CD4-positive, alpha-beta memory T cell (primary cell): ENCODE results near the gene ENOSF1. TPM values are rescaled to one million over a fixed set of nuclear protein-coding genes. Genes with fewer than 3 reads are reported as not detected.

Experiments
- CTCF ChIA-PET: fragments of 350-600 bp; sonication (Branson Sonifier 250); formaldehyde crosslinking; loops from one replicate; lab custom pipeline; 2021; ENCODE audit warnings: inconsistent platforms; ENCODE audit not compliant: partially characterized antibody; lab: Charles Lee
- POLR2A ChIA-PET: fragments of 350-600 bp; sonication (Branson Sonifier 250); formaldehyde crosslinking; loops from one replicate; lab custom pipeline; 2021; ENCODE audit not compliant: partially characterized antibody; lab: Charles Lee
- DNase-seq, 5 donors: peaks; one replicate each; pipeline versions ENCODE4 v3.0.0 to v3.0.0-alpha.2; 2020 to 2022; ENCODE audit warnings: mixed read lengths in 1 of 5
- H3K27ac ChIP-seq: one replicate; pipeline ENCODE4 v1.7.0; 2013; ENCODE audit warnings: low read depth, low read length
- H3K27me3 ChIP-seq: 2 replicates; pipeline ENCODE4 v1.7.0; 2013; ENCODE audit warnings: mild to moderate bottlenecking, low read length, moderate library complexity; ENCODE audit not compliant: insufficient read depth
- H3K36me3 ChIP-seq: 2 replicates; pipeline ENCODE4 v1.7.0; 2013; ENCODE audit warnings: mild to moderate bottlenecking, low read length, moderate library complexity; ENCODE audit not compliant: insufficient read depth
- H3K4me1 ChIP-seq: 2 replicates; pipeline ENCODE4 v1.7.0; 2013; ENCODE audit warnings: mild to moderate bottlenecking, low read length, moderate library complexity; ENCODE audit not compliant: insufficient read depth
- H3K4me3 ChIP-seq, 2 donors: one replicate each; pipeline ENCODE4 v1.7.0; 2013; ENCODE audit warnings: low read length in 2 of 2, mild to moderate bottlenecking in 1 of 2
- H3K9me3 ChIP-seq, 2 donors: one replicate each; pipeline ENCODE4 v1.7.0; 2013; ENCODE audit warnings: low read length in 2 of 2, control low read depth in 1 of 2; ENCODE audit not compliant: control insufficient read depth in 1 of 2
- H3K27ac Mint-ChIP-seq, 7 donors: one replicate each; pipeline ENCODE4 v1.8.0; 2020 to 2021; ENCODE audit warnings: mixed read lengths in 7 of 7, mild to moderate bottlenecking in 6 of 7, inconsistent platforms in 3 of 7, moderate library complexity in 3 of 7
- H3K27me3 Mint-ChIP-seq, 2 donors: one replicate each; pipeline ENCODE4 v1.8.0; 2020 to 2021; ENCODE audit warnings: mixed read lengths in 2 of 2
- H3K36me3 Mint-ChIP-seq, 2 donors: one replicate each; pipeline ENCODE4 v1.8.0; 2020 to 2021; ENCODE audit warnings: mixed read lengths in 2 of 2, inconsistent platforms in 1 of 2, mild to moderate bottlenecking in 1 of 2
- H3K4me1 Mint-ChIP-seq, 4 donors: one replicate each; pipeline ENCODE4 v1.8.0; 2020 to 2021; ENCODE audit warnings: mixed read lengths in 4 of 4, mild to moderate bottlenecking in 1 of 4
- H3K4me3 Mint-ChIP-seq, 8 donors: one replicate each; pipeline ENCODE4 v1.8.0; 2020 to 2021; ENCODE audit warnings: mixed read lengths in 8 of 8, mild to moderate bottlenecking in 7 of 8, moderate library complexity in 6 of 8, inconsistent platforms in 3 of 8
- H3K9me3 Mint-ChIP-seq, 8 donors: one replicate each; pipeline ENCODE4 v1.8.0; 2020 to 2021; ENCODE audit warnings: mixed read lengths in 8 of 8, mild to moderate bottlenecking in 5 of 8, inconsistent platforms in 3 of 8, moderate library complexity in 1 of 8
- intact Hi-C: fragments of 100-400 bp; cut with micrococcal nuclease; formaldehyde crosslinking; loops from one replicate; pipeline ENCODE4 v1.15.1; 2023
- polyA plus RNA-seq, 2 donors: library from polyadenylated mRNA; unstranded; fragments of 300-500 nt; fragmentation: Illumina TruSeq; gene quantifications; one replicate each; pipeline ENCODE4 v1.2.3, GENCODE V29; 2021
- total RNA-seq, 2 experiments: library from RNA; stranded (reverse); gene quantifications; one replicate each; pipeline ENCODE4 v1.2.3, GENCODE V29; 2021

The ENOSF1 gene
- total and polyA plus RNA-seq, 4 experiments from 2014 or later, result 11.6 to 133 (median 60.5) TPM

GRCh38 chr18:650428-650858 lies 62.0 kb downstream of the ENOSF1 start:
- H3K36me3 Mint-ChIP-seq, result no peaks in the 10 kb centered on the region
- POLR2A ChIA-PET, result no interaction called here
- H3K4me1 Mint-ChIP-seq, result peaks cover 3 to 8% (median 7%) of the 10 kb centered on the region in 4 donors
- no peaks in the 10 kb centered on the region for H3K9me3 Mint-ChIP-seq
- H3K27ac ChIP-seq, result no peak overlapping the region
- no peak overlapping the region for H3K4me3 ChIP-seq
- H3K27me3 ChIP-seq, result no peaks in the 10 kb centered on the region
- no peaks in the 10 kb centered on the region for H3K9me3 ChIP-seq
- intact Hi-C loops, result loop anchor here (10.0 kb wide), 1 partner anchor 64 kb away; the partner anchor contains the start of gene ENOSF1
- peak overlapping the region in 4 of 8 donors; percentile 8 to 84 (median 31) for H3K4me3 Mint-ChIP-seq
- H3K27ac Mint-ChIP-seq, result peak overlapping the region in 2 of 7 donors; percentile 0 to 10
- H3K4me1 ChIP-seq, result peaks cover 9% of the 10 kb centered on the region
- DNase-seq, result no peak
- H3K27me3 Mint-ChIP-seq, result peaks cover under 1 to 19% of the 10 kb centered on the region in 2 donors
- CTCF ChIA-PET, result interaction anchor here (0.5 to 1.5 kb wide), 2 partner anchors 64 to 189 kb away, joined by 3 read pairs; no protein-coding TSS in a partner anchor
- H3K36me3 ChIP-seq, result no peaks in the 10 kb centered on the region

GRCh38 chr18:649341-649740 lies 63.1 kb downstream of the ENOSF1 start:
- CTCF ChIA-PET, result interaction anchor here (1.5 kb wide), 1 partner anchor 190 kb away, joined by 3 read pairs; no protein-coding TSS in a partner anchor
- Histone ChIP-seq H3K27me3 (no peaks in the 10 kb centered on the region), H3K36me3 (no peaks in the 10 kb centered on the region), H3K4me1 (peaks cover 9% of the 10 kb centered on the region), H3K27ac (no peak overlapping the region), H3K9me3 (no peaks in the 10 kb centered on the region), H3K4me3 (no peak overlapping the region)
- H3K4me3 Mint-ChIP-seq, result no peak overlapping the region
- POLR2A ChIA-PET, result interaction anchor here (0.5 kb wide), 1 partner anchor 58 kb away, joined by 3 read pairs; no protein-coding TSS in a partner anchor
- no peaks in the 10 kb centered on the region for H3K9me3 Mint-ChIP-seq
- H3K27me3 Mint-ChIP-seq, result peaks cover 0 to 12% of the 10 kb centered on the region in 2 donors
- intact Hi-C loops, result no loop called here
- H3K4me1 Mint-ChIP-seq, result peaks cover 3 to 8% (median 7%) of the 10 kb centered on the region in 4 donors
- no peak overlapping the region for H3K27ac Mint-ChIP-seq
- DNase-seq, result no peak
- H3K36me3 Mint-ChIP-seq, result no peaks in the 10 kb centered on the region

- ChIA-PET POLR2A (no interaction called here), CTCF (no interaction called here)
- H3K9me3 ChIP-seq, result no peaks in the 10 kb centered on the region
- Mint-ChIP-seq H3K4me1 (peaks cover 3 to 8% (median 7%) of the 10 kb centered on the region in 4 donors), H3K9me3 (no peaks in the 10 kb centered on the region), H3K4me3 (peak overlapping the region in 1 of 8 donors; percentile 23), H3K27me3 (peaks cover 0 to 13% of the 10 kb centered on the region in 2 donors), H3K36me3 (no peaks in the 10 kb centered on the region), H3K27ac (no peak overlapping the region)
- H3K27me3 ChIP-seq, result no peaks in the 10 kb centered on the region
- no peak overlapping the region for H3K4me3 ChIP-seq
- peaks cover 9% of the 10 kb centered on the region for H3K4me1 ChIP-seq
- DNase-seq, result no peak
- H3K36me3 ChIP-seq, result no peaks in the 10 kb centered on the region
- H3K27ac ChIP-seq, result no peak overlapping the region
- intact Hi-C loops, result no loop called here
Measured at GRCh38 chr18:647304-647703, 65.1 kb downstream of the ENOSF1 start.

- no peaks in the 10 kb centered on the region for H3K27me3 ChIP-seq
- Mint-ChIP-seq H3K9me3 (no peaks in the 10 kb centered on the region), H3K4me1 (no peaks in the 10 kb centered on the region), H3K4me3 (no peak overlapping the region), H3K27me3 (peaks cover 0 to 6% of the 10 kb centered on the region in 2 donors), H3K36me3 (no peaks in the 10 kb centered on the region), H3K27ac (no peak overlapping the region)
- H3K36me3 ChIP-seq, result no peaks in the 10 kb centered on the region
- intact Hi-C loops, result no loop called here
- H3K4me3 ChIP-seq, result no peak overlapping the region
- CTCF ChIA-PET, result interaction anchor here (1.1 kb wide), 1 partner anchor 20 kb away, joined by 3 read pairs; no protein-coding TSS in a partner anchor
- no peaks in the 10 kb centered on the region for H3K4me1 ChIP-seq
- H3K9me3 ChIP-seq, result no peaks in the 10 kb centered on the region
- DNase-seq, result no peak
- no peak overlapping the region for H3K27ac ChIP-seq
- POLR2A ChIA-PET, result no interaction called here
Measured at GRCh38 chr18:644395-645004, 67.9 kb downstream of the ENOSF1 start.

- H3K4me1 Mint-ChIP-seq, result no peaks in the 10 kb centered on the region
- Histone ChIP-seq H3K4me1 (no peaks in the 10 kb centered on the region), H3K27ac (no peak overlapping the region), H3K27me3 (no peaks in the 10 kb centered on the region), H3K36me3 (no peaks in the 10 kb centered on the region), H3K9me3 (no peaks in the 10 kb centered on the region), H3K4me3 (no peak overlapping the region)
- intact Hi-C loops, result no loop called here
- peaks cover 4 to 6% of the 10 kb centered on the region in 2 donors for H3K27me3 Mint-ChIP-seq
- ChIA-PET POLR2A (no interaction called here), CTCF (interaction anchor here (0.6 kb wide), 1 partner anchor 198 kb away, joined by 3 read pairs; no protein-coding TSS in a partner anchor)
- H3K27ac Mint-ChIP-seq, result no peak overlapping the region
- no peaks in the 10 kb centered on the region for H3K36me3 Mint-ChIP-seq
- H3K4me3 Mint-ChIP-seq, result no peak overlapping the region
- DNase-seq, result no peak
- H3K9me3 Mint-ChIP-seq, result no peaks in the 10 kb centered on the region
Measured at GRCh38 chr18:641224-641623, 71.2 kb downstream of the ENOSF1 start.

GRCh38 chr18:635171-635570 lies 77.3 kb downstream of the ENOSF1 start:
- peaks cover 0 to 2% (median 0%) of the 10 kb centered on the region in 8 donors for H3K9me3 Mint-ChIP-seq
- H3K27me3 Mint-ChIP-seq, result peaks cover 6 to 14% of the 10 kb centered on the region in 2 donors
- Histone ChIP-seq H3K4me1 (no peaks in the 10 kb centered on the region), H3K4me3 (no peak overlapping the region), H3K9me3 (no peaks in the 10 kb centered on the region), H3K27me3 (no peaks in the 10 kb centered on the region), H3K36me3 (no peaks in the 10 kb centered on the region), H3K27ac (no peak overlapping the region)
- POLR2A ChIA-PET, result no interaction called here
- no peak overlapping the region for H3K4me3 Mint-ChIP-seq
- no peak overlapping the region for H3K27ac Mint-ChIP-seq
- intact Hi-C loops, result no loop called here
- H3K36me3 Mint-ChIP-seq, result no peaks in the 10 kb centered on the region
- no peak for DNase-seq
- CTCF ChIA-PET, result interaction anchor here (1.4 kb wide), 1 partner anchor 10 kb away, joined by 4 read pairs; no protein-coding TSS in a partner anchor
- no peaks in the 10 kb centered on the region for H3K4me1 Mint-ChIP-seq

GRCh38 chr18:634551-635045 lies 77.8 kb downstream of the ENOSF1 start:
- no peak overlapping the region for H3K4me3 Mint-ChIP-seq
- Histone ChIP-seq H3K27me3 (no peaks in the 10 kb centered on the region), H3K36me3 (no peaks in the 10 kb centered on the region), H3K27ac (no peak overlapping the region), H3K9me3 (no peaks in the 10 kb centered on the region), H3K4me3 (no peak overlapping the region), H3K4me1 (no peaks in the 10 kb centered on the region)
- peaks cover 6 to 14% of the 10 kb centered on the region in 2 donors for H3K27me3 Mint-ChIP-seq
- no peak overlapping the region for H3K27ac Mint-ChIP-seq
- no peaks in the 10 kb centered on the region for H3K4me1 Mint-ChIP-seq
- no peak for DNase-seq
- peaks cover 0 to 2% (median 0%) of the 10 kb centered on the region in 8 donors for H3K9me3 Mint-ChIP-seq
- intact Hi-C loops, result no loop called here
- POLR2A ChIA-PET, result no interaction called here
- H3K36me3 Mint-ChIP-seq, result no peaks in the 10 kb centered on the region
- CTCF ChIA-PET, result interaction anchor here (1.4 kb wide), 1 partner anchor 9 kb away, joined by 4 read pairs; no protein-coding TSS in a partner anchor
